ENCODE measurements around the gene FNIP1. TPM values are rescaled to one million over a fixed set of nuclear protein-coding genes. Genes with fewer than 3 reads are reported as not detected.

The FNIP1 gene
- total RNA-seq, 4 donors from 2014 or later: 50.2 to 64.1 (median 52.1) TPM

DNA sequence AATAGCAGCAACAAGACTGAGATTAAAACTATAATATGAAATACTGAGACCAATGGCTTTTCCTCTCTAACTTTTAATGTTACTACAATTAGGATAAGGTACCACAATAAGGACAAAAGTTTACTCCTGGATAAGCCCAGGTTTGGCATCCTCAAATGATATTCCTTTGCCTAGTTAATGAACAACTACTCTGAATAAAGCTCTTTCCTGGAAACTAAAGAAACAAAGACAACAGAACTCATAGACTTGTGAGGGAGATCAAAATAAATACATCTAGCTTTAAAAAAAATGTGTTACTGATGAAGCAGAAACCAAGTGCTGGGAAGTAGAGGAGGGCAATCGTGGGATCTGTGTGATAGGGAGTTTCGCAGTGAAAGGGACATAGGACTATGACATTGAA, 142.5 kb downstream of the FNIP1 start:
- TF ChIP-seq, protein P1, sequence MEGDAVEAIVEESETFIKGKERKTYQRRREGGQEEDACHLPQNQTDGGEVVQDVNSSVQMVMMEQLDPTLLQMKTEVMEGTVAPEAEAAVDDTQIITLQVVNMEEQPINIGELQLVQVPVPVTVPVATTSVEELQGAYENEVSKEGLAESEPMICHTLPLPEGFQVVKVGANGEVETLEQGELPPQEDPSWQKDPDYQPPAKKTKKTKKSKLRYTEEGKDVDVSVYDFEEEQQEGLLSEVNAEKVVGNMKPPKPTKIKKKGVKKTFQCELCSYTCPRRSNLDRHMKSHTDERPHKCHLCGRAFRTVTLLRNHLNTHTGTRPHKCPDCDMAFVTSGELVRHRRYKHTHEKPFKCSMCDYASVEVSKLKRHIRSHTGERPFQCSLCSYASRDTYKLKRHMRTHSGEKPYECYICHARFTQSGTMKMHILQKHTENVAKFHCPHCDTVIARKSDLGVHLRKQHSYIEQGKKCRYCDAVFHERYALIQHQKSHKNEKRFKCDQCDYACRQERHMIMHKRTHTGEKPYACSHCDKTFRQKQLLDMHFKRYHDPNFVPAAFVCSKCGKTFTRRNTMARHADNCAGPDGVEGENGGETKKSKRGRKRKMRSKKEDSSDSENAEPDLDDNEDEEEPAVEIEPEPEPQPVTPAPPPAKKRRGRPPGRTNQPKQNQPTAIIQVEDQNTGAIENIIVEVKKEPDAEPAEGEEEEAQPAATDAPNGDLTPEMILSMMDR (IDR thresholded peaks at IDR 0.05): no peak
- DNase-seq (ENCODE audit: low spot score): no peak
- no peak for ATAC-seq (ENCODE audit: low FRiP score)

DNA sequence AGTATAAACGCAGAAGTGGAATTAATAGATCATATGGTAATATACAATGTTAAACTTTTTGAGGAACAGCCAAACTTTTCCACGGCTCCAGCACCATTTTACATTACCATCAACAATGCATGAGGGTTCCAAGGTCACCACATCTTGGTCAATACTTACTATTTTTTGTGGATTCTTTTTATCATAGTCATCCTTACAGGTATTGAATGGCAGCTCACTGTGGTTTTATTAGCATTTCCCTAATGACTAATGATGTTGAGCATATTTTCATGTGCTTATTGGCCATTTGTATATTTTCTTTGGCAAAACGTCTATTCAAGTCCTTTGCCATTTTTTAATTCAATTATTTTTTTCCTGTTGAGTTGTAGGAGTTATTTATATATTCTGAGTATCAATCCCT, 147.7 kb downstream of the FNIP1 start:
- TF ChIP-seq, protein P1 (IDR thresholded peaks at IDR 0.05): no peak
- DNase-seq (ENCODE audit: low spot score): no peak
- no peak for ATAC-seq (ENCODE audit: low FRiP score)

DNA sequence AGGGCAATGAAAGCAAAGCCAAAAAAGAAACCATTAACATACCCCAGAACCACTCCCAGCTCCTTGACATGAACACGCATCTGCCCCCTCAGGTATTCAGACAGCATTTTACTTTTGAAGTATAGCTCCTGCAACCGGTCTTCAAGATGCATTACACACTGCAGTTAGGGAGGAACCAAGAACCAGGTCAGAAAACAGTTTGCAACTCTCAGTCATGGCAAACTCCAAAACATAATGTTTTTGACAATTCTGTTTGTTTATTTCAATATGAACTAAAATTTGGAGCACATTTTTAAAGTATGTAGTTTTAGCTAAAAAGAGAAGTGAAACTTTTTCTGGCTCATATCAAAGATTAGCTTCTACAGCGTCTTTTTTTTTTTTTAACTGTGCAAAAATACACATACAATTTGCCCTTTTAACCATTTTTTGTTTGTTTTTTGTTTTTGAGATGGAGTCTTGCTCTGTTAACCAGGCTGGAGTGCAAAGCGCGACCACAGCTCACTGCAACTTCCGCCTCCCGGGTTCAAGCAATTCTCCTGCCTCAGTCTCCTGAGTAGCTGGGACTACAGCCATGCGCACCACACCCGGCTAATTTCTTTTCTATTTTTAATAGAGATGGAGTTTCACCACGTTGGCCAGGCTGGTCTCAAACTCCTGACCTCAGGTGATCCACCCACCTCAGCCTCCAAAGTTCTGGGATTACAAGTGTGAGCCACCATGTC, 149.6 kb downstream of the FNIP1 start:
- DNase-seq (ENCODE audit: low spot score): no peak
- TF ChIP-seq, protein P1 (IDR thresholded peaks at IDR 0.05): no peak
- peak; percentile 87 for ATAC-seq (ENCODE audit: low FRiP score)

DNA sequence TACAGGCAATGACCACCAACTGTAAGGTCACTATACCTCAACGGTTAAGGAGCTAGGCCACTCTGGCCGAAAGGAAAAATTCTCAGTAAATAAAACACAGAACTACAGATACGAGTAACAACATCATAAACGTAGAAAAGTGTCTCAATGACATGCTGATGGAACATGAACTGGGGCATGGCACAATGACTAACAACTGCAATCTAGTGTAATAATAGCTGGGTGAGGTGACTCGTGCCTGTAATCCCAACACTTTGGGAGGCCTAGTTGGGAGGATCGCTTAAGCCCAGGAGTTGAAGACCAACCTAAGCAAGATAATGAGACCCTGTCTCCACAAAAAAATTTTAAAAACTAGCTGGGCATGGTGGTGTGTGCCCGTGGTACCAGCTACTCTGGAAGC, 152.0 kb downstream of the FNIP1 start:
- no peak for ATAC-seq (ENCODE audit: low FRiP score)

DNA sequence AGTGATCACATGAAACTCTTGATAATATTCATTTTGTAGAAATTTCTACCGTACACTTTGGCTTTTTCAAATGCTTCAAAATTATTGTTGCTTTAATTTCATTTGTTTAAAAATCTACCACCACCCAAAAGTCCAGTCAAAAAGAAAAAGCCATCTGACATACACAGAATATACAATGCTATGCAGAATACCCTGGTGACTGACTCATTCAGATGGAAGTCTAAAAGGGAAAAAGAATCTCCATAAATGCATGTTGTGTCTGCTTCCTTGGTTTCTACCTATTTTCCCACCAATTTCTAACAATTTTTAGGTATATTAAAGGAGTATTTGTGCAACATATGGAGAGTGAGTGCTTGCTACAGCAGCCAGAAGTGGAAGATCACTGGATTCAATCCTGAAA, 152.4 kb downstream of the FNIP1 start:
- DNase-seq (ENCODE audit: low spot score) (no peak), ATAC-seq (ENCODE audit: low FRiP score) (no peak)
- TF ChIP-seq, protein P1 (IDR thresholded peaks at IDR 0.05): no peak

More for the DNA sequence above, 152.0 kb downstream of the FNIP1 start:
- TF ChIP-seq, protein P1 (IDR thresholded peaks at IDR 0.05): no peak
- no peak for DNase-seq (ENCODE audit: low spot score)

DNA sequence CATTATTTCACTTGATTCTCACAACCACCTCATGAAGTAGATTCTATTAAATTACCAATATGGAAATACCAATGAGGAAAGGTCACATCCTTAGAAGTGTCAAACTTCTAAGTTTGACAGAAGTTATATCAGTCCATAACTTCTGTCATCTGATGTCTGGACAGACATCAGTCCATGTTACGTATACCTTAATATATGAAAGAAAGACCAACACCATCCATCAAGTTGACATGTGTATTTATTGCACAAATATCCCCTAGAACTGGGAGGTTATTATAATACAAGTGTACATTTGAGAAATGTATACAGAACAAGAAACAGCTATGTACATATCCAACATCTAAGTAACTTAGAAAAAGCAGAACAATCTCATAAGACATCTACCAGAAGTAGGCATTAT, 155.3 kb downstream of the FNIP1 start:
- DNase-seq (ENCODE audit: low spot score) (no peak), ATAC-seq (ENCODE audit: low FRiP score) (no peak)
- TF ChIP-seq, protein P1 (IDR thresholded peaks at IDR 0.05): no peak

Measured in omental fat pad (tissue), 4 donors.